CD4-positive, alpha-beta T cell (primary cell): Measurements from ENCODE around the gene C3orf38. TPM values are rescaled to one million over a fixed set of nuclear protein-coding genes. Genes with fewer than 3 reads are reported as not detected.

Experiments used
- ATAC-seq: fragments of 200-7000 bp; cut with Tn5 transposase; one replicate; pipeline ENCODE4 v1.10.0; 2022; ENCODE audit warnings: mild to moderate bottlenecking; ENCODE audit not compliant: poor library complexity
- CTCF ChIA-PET: fragments of 350-600 bp; sonication (Branson Sonifier 250); formaldehyde crosslinking; loops from one replicate; lab custom pipeline; 2021; ENCODE audit warnings: antibody characterized with exemption, inconsistent platforms; lab: Charles Lee
- POLR2A ChIA-PET: fragments of 350-600 bp; sonication (Branson Sonifier 250); formaldehyde crosslinking; loops from one replicate; lab custom pipeline; 2021; ENCODE audit warnings: antibody characterized with exemption, inconsistent platforms; lab: Charles Lee
- DNase-seq, 14 experiments: peaks; one replicate each; pipeline ENCODE4 v3.0.0-alpha.2; 2013 to 2020; ENCODE audit warnings: mixed read lengths in 2 of 14
- H3K27ac ChIP-seq, 2 donors: one replicate each; pipeline versions ENCODE4 v1.5.1 to v1.7.0; 2013; ENCODE audit warnings: low read length in 2 of 2, low read depth in 1 of 2, mild to moderate bottlenecking in 1 of 2
- H3K27me3 ChIP-seq, 2 experiments: 1 replicate in 1 of 2; 2 replicates in 1 of 2; pipeline versions ENCODE4 v1.6.1 to v1.7.0; 2013; ENCODE audit warnings: low read length in 2 of 2, control low read depth in 1 of 2, mild to moderate bottlenecking in 1 of 2, moderate library complexity in 1 of 2; ENCODE audit not compliant: insufficient read depth in 2 of 2, control insufficient read depth in 1 of 2
- H3K36me3 ChIP-seq: one replicate; pipeline ENCODE4 v1.6.1; 2013; ENCODE audit warnings: low read length, control low read depth; ENCODE audit not compliant: insufficient read depth
- H3K4me1 ChIP-seq: one replicate; pipeline ENCODE4 v1.6.1; 2013; ENCODE audit warnings: low read length, control low read depth; ENCODE audit not compliant: insufficient read depth
- H3K4me3 ChIP-seq: one replicate; pipeline ENCODE4 v1.5.1; 2013; ENCODE audit warnings: mild to moderate bottlenecking, low read length, moderate library complexity
- H3K9me3 ChIP-seq, 2 experiments: 1 replicate in 1 of 2; 2 replicates in 1 of 2; pipeline versions ENCODE4 v1.6.1 to v1.7.0; 2013; ENCODE audit warnings: low read length in 2 of 2, mild to moderate bottlenecking in 2 of 2, control low read depth in 1 of 2, moderate library complexity in 1 of 2; ENCODE audit not compliant: control insufficient read depth in 1 of 2, insufficient read depth in 1 of 2
- H3K27ac Mint-ChIP-seq: one replicate; pipeline ENCODE4 v1.8.0; 2020; ENCODE audit warnings: mixed read lengths
- H3K27me3 Mint-ChIP-seq: one replicate; pipeline ENCODE4 v1.8.0; 2021; ENCODE audit warnings: mixed read lengths
- H3K36me3 Mint-ChIP-seq: one replicate; pipeline ENCODE4 v1.8.0; 2021; ENCODE audit warnings: low read depth, mixed read lengths
- H3K4me1 Mint-ChIP-seq: one replicate; pipeline ENCODE4 v1.8.0; 2021; ENCODE audit warnings: low read depth, mixed read lengths
- H3K4me3 Mint-ChIP-seq: one replicate; pipeline ENCODE4 v1.8.0; 2020; ENCODE audit warnings: mild to moderate bottlenecking, mixed read lengths
- H3K9me3 Mint-ChIP-seq: one replicate; pipeline ENCODE4 v1.8.0; 2020; ENCODE audit warnings: mixed read lengths
- intact Hi-C, 2 experiments: fragments of 100-400 bp; cut with DNase I in 1 of 2; cut with micrococcal nuclease in 1 of 2; formaldehyde crosslinking; loops; one replicate each; pipeline versions ENCODE4 v1.15.1 to v1.9.0; 2023 to 2025; cut with DNase I, micrococcal nuclease
- total RNA-seq, 174 experiments: library from RNA in 2 of 174; stranded (reverse) in 2 of 174; gene quantifications; one replicate each; pipeline ENCODE4 v1.2.3 and lab custom pipeline; 2021 to 2026
- TF ChIP-seq, protein P1 (sequence below): fragments of 200-600 bp; IDR thresholded peaks from one replicate; pipeline ENCODE4 v1.8.0; 2022; ENCODE audit warnings: antibody characterized with exemption, mild to moderate bottlenecking

The C3orf38 gene
- total RNA-seq, 2 experiments from 2014 or later: 45.9 to 52.9 TPM

DNA sequence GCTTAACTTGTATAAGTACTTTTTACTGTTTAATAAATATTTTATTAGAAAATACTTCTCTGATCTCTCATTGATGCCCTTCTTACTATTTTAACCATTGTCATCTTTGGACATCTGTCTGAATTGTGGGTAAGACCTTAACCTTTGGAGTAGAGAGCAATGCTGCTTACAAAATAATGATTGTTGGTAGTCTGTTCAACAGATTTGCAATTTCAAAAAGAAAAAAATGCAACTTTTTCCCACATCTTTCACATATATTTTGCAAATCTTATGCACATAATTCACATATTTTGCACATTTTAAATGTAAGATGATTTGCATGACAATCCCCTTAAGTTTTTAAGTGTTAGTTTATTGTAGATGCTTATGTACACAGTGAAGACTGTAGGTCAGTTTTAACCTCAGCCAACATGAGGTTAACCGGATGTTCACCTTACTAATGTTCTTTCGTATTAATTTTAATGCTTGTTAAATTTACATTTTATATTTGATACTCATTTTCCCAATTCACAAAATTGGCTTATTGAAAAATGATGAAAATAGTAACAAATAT is 16.7 kb downstream of the C3orf38 start:
- POLR2A ChIA-PET: no interaction called here
- ATAC-seq (no peak), DNase-seq (no peak)
- intact Hi-C loops: no loop called here
- TF ChIP-seq, protein P1, sequence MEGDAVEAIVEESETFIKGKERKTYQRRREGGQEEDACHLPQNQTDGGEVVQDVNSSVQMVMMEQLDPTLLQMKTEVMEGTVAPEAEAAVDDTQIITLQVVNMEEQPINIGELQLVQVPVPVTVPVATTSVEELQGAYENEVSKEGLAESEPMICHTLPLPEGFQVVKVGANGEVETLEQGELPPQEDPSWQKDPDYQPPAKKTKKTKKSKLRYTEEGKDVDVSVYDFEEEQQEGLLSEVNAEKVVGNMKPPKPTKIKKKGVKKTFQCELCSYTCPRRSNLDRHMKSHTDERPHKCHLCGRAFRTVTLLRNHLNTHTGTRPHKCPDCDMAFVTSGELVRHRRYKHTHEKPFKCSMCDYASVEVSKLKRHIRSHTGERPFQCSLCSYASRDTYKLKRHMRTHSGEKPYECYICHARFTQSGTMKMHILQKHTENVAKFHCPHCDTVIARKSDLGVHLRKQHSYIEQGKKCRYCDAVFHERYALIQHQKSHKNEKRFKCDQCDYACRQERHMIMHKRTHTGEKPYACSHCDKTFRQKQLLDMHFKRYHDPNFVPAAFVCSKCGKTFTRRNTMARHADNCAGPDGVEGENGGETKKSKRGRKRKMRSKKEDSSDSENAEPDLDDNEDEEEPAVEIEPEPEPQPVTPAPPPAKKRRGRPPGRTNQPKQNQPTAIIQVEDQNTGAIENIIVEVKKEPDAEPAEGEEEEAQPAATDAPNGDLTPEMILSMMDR: no peak
- H3K9me3 Mint-ChIP-seq: no peaks in the 10 kb centered on the region
- H3K27me3 Mint-ChIP-seq: no peaks in the 10 kb centered on the region
- H3K27me3 ChIP-seq: no peaks in the 10 kb centered on the region
- H3K36me3 Mint-ChIP-seq: peaks cover 66% of the 10 kb centered on the region
- H3K4me3 Mint-ChIP-seq: no peak overlapping the region
- no peak overlapping the region for H3K4me3 ChIP-seq
- no peak overlapping the region for H3K27ac Mint-ChIP-seq
- H3K4me1 Mint-ChIP-seq: peaks cover 18% of the 10 kb centered on the region
- H3K36me3 ChIP-seq: peaks cover 8% of the 10 kb centered on the region
- no peak overlapping the region for H3K27ac ChIP-seq
- CTCF ChIA-PET: no interaction called here
- H3K9me3 ChIP-seq: no peaks in the 10 kb centered on the region
- H3K4me1 ChIP-seq: no peaks in the 10 kb centered on the region

- Mint-ChIP-seq H3K4me1 (peaks cover 14% of the 10 kb centered on the region), H3K4me3 (no peak overlapping the region), H3K27me3 (no peaks in the 10 kb centered on the region), H3K27ac (no peak overlapping the region), H3K36me3 (peaks cover 59% of the 10 kb centered on the region), H3K9me3 (no peaks in the 10 kb centered on the region)
- ATAC-seq: no peak
- H3K4me1 ChIP-seq: no peaks in the 10 kb centered on the region
- no peaks in the 10 kb centered on the region for H3K9me3 ChIP-seq
- POLR2A ChIA-PET: no interaction called here
- CTCF ChIA-PET: no interaction called here
- H3K36me3 ChIP-seq: peaks cover 8% of the 10 kb centered on the region
- intact Hi-C loops: no loop called here
- DNase-seq: no peak
- TF ChIP-seq, protein P1: no peak
- H3K27ac ChIP-seq: no peak overlapping the region
- no peaks in the 10 kb centered on the region for H3K27me3 ChIP-seq
- H3K4me3 ChIP-seq: no peak overlapping the region
Measured at GRCh38 chr3:88167173-88167572, 17.4 kb downstream of the C3orf38 start.

- TF ChIP-seq, protein P1: no peak
- Mint-ChIP-seq H3K36me3 (peaks cover 54% of the 10 kb centered on the region), H3K27ac (no peak overlapping the region), H3K4me3 (no peak overlapping the region), H3K4me1 (peaks cover 8% of the 10 kb centered on the region), H3K27me3 (no peaks in the 10 kb centered on the region), H3K9me3 (no peaks in the 10 kb centered on the region)
- ChIA-PET POLR2A (interaction anchor here (0.6 kb wide), 1 partner anchor 98 kb away, joined by 3 read pairs; no protein-coding TSS in a partner anchor), CTCF (no interaction called here)
- H3K36me3 ChIP-seq: peaks cover 8% of the 10 kb centered on the region
- intact Hi-C loops: no loop called here
- ATAC-seq (no peak), DNase-seq (no peak)
- no peaks in the 10 kb centered on the region for H3K9me3 ChIP-seq
- no peaks in the 10 kb centered on the region for H3K27me3 ChIP-seq
- H3K4me3 ChIP-seq: no peak overlapping the region
- H3K27ac ChIP-seq: no peak overlapping the region
- no peaks in the 10 kb centered on the region for H3K4me1 ChIP-seq
Measured at GRCh38 chr3:88167704-88168103, 17.9 kb downstream of the C3orf38 start.
